Aorta (tissue), 5 donors: ENCODE measurements around the gene GSTM5. TPM values are rescaled to one million over a fixed set of nuclear protein-coding genes. Genes with fewer than 3 reads are reported as not detected.
"Not testable (repeated sequence)": the region's sequence is repeated elsewhere in the genome, so short reads cannot be mapped to it uniquely, and the experiment has no call there.

Experiments used
- ATAC-seq: fragments of 200-7000 bp; cut with Tn5 transposase; one replicate; pipeline ENCODE4 v1.9.1; 2022; ENCODE audit warnings: moderate library complexity; ENCODE audit not compliant: low FRiP score
- DNase-seq, 2 donors: peaks; one replicate each; pipeline ENCODE4 v3.0.0-alpha.2; 2020
- H3K27ac ChIP-seq, 2 donors: one replicate each; pipeline ENCODE4 v1.5.1; 2013; ENCODE audit warnings: low read length in 2 of 2, mild to moderate bottlenecking in 2 of 2, moderate library complexity in 2 of 2, control low read depth in 1 of 2, inconsistent platforms in 1 of 2, low read depth in 1 of 2
- H3K27me3 ChIP-seq, 2 donors: one replicate each; pipeline ENCODE4 v1.6.1; 2013; ENCODE audit warnings: control low read depth in 1 of 2, low read length in 1 of 2, mild to moderate bottlenecking in 1 of 2, moderate library complexity in 1 of 2; ENCODE audit not compliant: insufficient read depth in 2 of 2, control insufficient read depth in 1 of 2
- H3K36me3 ChIP-seq, 2 donors: one replicate each; pipeline ENCODE4 v1.6.1; 2013; ENCODE audit warnings: control low read depth in 1 of 2, low read length in 1 of 2, mild to moderate bottlenecking in 1 of 2; ENCODE audit not compliant: insufficient read depth in 2 of 2, control insufficient read depth in 1 of 2
- H3K4me1 ChIP-seq, 2 donors: one replicate each; pipeline ENCODE4 v1.6.1; 2013; ENCODE audit warnings: low read length in 2 of 2, control low read depth in 1 of 2, mild to moderate bottlenecking in 1 of 2, moderate library complexity in 1 of 2; ENCODE audit not compliant: insufficient read depth in 2 of 2, control insufficient read depth in 1 of 2
- H3K4me3 ChIP-seq, 2 donors: one replicate each; pipeline ENCODE4 v1.5.1; 2013; ENCODE audit warnings: low read length in 2 of 2, control low read depth in 1 of 2, mild to moderate bottlenecking in 1 of 2
- H3K9me3 ChIP-seq: one replicate; pipeline ENCODE4 v1.6.1; 2013; ENCODE audit warnings: mild to moderate bottlenecking, low read length; ENCODE audit not compliant: control insufficient read depth
- WGBS, 2 donors: extraction: QIAGEN DNeasy Blood & Tissue Kit; methylation state at CpG; one replicate each; pipeline ENCODE4 v1.1.7; 2013; 5-methylcytosine and 5-hydroxymethylcytosine counted together
- intact Hi-C, 2 donors: fragments of 100-400 bp; cut with DNase I; formaldehyde crosslinking; loops; one replicate each; pipeline versions ENCODE4 v1.14.2 to v1.15.0; 2022
- polyA plus RNA-seq, 2 donors: library from polyadenylated mRNA; stranded (reverse); fragments of 200-250 nt; gene quantifications; one replicate each; pipeline ENCODE4 v1.2.3, GENCODE V29; 2013
- total RNA-seq, 2 donors: library from RNA; stranded (reverse); fragmentation: NEBNext Ultra II Directional; extraction: Animal tissue kit (Norgen Biotek cat#: 25700); gene quantifications; one replicate each; pipeline ENCODE4 v1.2.1, GENCODE V29; 2021
- donor health status: healthy with polysubstance abuse.
- donor health status: Bipolar disorder and iron deficiency.
- donor health status: DM: no; HTN: no; CAD: no.
- donor health status: DM: no; HTN: no; CAD: no.
- donor health status: DM: yes; HTN: yes; CAD: no.

Gene GSTM5
- total and polyA plus RNA-seq, 4 donors: 5.7 to 23.4 (median 9.7) TPM

DNA sequence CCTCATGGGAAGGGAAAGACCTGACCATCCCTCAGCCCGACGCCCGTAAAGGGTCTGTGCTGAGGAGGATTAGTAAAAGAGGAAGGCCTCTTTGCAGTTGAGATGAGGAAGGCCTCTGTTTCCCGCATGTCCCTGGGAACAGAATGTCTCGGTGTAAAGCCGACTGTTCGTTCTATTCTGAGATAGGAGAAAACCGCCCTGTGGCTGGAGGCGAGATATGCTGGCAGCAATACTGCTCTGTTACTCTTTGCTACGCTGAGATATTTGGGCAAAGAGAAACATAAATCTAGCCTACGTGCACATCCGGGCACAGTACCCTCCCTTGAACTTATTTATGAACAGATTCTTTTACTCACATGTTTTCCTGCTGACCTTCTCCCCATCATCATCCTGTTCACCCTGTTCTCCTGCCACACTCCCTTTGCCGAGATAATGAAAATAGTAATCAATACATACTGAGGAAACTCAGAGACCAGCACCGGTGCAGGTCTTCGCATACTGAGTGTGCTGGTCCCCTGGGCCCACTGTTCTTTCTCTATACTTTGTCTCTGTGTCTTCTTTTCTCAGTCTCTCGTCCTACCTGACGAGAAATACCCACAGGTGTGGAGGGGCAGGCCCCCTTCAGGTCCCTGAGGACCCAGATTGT, 55.1 kb downstream of the GSTM5 start:
- ATAC-seq, H3K27ac ChIP-seq, H3K4me3 ChIP-seq, H3K9me3 ChIP-seq, H3K36me3 ChIP-seq, H3K27me3 ChIP-seq, intact Hi-C loops, H3K4me1 ChIP-seq: not testable (repeated sequence)
- DNase-seq: peak in 1 of 2 donors; percentile 26
- 30 to 34% methylated on average over 17 of the region's 17 CpGs for WGBS, 2 donors

Other genes with a start within 250 kb of the GSTM5 start
- 1 to 10 TPM; 5.9 to 6.2 TPM for gene SYPL2, start 245.7 kb upstream of the GSTM5 start, total RNA-seq
- gene SYPL2, start 245.7 kb upstream of the GSTM5 start, polyA plus RNA-seq: 1 to 10 TPM; 1.4 to 2.8 TPM
- 1 to 10 TPM; 3.8 to 4.2 TPM for gene ATXN7L2, start 228.3 kb upstream of the GSTM5 start, total RNA-seq
- 10 to 100 TPM in 1 of 2 donors, under 1 TPM in 1; 0.63 to 12.5 TPM for gene ATXN7L2, start 228.3 kb upstream of the GSTM5 start, polyA plus RNA-seq
- gene CYB561D1, start 218.2 kb upstream of the GSTM5 start, total RNA-seq: 10 to 100 TPM; 10.6 TPM
- gene CYB561D1, start 218.2 kb upstream of the GSTM5 start, polyA plus RNA-seq: 1 to 10 TPM; 5.4 to 5.7 TPM
- gene AMIGO1, start 202.5 kb upstream of the GSTM5 start, total RNA-seq: 1 to 10 TPM; 3.8 to 7.7 TPM
- 1 to 10 TPM; 3.1 to 4.5 TPM for gene AMIGO1, start 202.5 kb upstream of the GSTM5 start, polyA plus RNA-seq
- not detected for gene GPR61, start 172.4 kb upstream of the GSTM5 start, total RNA-seq
- not detected for gene GPR61, start 172.4 kb upstream of the GSTM5 start, polyA plus RNA-seq
- gene GNAI3, start 163.6 kb upstream of the GSTM5 start, total RNA-seq: 1 to 10 TPM; 7.0 to 8.2 TPM
- 1 to 10 TPM; 3.0 to 3.3 TPM for gene GNAI3, start 163.6 kb upstream of the GSTM5 start, polyA plus RNA-seq
- not detected for gene GNAT2, start 92.6 kb upstream of the GSTM5 start, total RNA-seq
- gene GNAT2, start 92.6 kb upstream of the GSTM5 start, polyA plus RNA-seq: not detected
- 10 to 100 TPM; 59.7 to 77.1 TPM for gene AMPD2, start 92.4 kb upstream of the GSTM5 start, total RNA-seq
- gene AMPD2, start 92.4 kb upstream of the GSTM5 start, polyA plus RNA-seq: 10 to 100 TPM; 19.8 to 85.9 TPM
- 10 to 100 TPM; 15.0 to 29.8 TPM for gene GSTM4, start 56.2 kb upstream of the GSTM5 start, total RNA-seq
- 10 to 100 TPM; 33.8 to 53.1 TPM for gene GSTM4, start 56.2 kb upstream of the GSTM5 start, polyA plus RNA-seq
- gene GSTM2, start 44.2 kb upstream of the GSTM5 start, total RNA-seq: 100 to 1,000 TPM in 1 of 2 donors, 10 to 100 TPM in 1; 48.3 to 136 TPM
- gene GSTM2, start 44.2 kb upstream of the GSTM5 start, polyA plus RNA-seq: 100 to 1,000 TPM in 1 of 2 donors, 10 to 100 TPM in 1; 17.5 to 279 TPM
- gene GSTM1, start 24.4 kb upstream of the GSTM5 start, total RNA-seq: 10 to 100 TPM in 1 of 2 donors, not detected in 1; 63.8 TPM
- 10 to 100 TPM; 42.4 to 54.4 TPM for gene GSTM1, start 24.4 kb upstream of the GSTM5 start, polyA plus RNA-seq
- gene GSTM3, start 28.8 kb downstream of the GSTM5 start, total RNA-seq: 10 to 100 TPM; 17.9 to 56.5 TPM
- 100 to 1,000 TPM in 1 of 2 donors, 10 to 100 TPM in 1; 75.7 to 146 TPM for gene GSTM3, start 28.8 kb downstream of the GSTM5 start, polyA plus RNA-seq
- gene EPS8L3, start 51.7 kb downstream of the GSTM5 start, total RNA-seq: not detected
- gene EPS8L3, start 51.7 kb downstream of the GSTM5 start, polyA plus RNA-seq: 10 to 100 TPM in 1 of 2 donors, under 1 TPM in 1; 0.46 to 36.7 TPM
- 10 to 100 TPM; 66.8 to 69.1 TPM for gene CSF1, start 198.6 kb downstream of the GSTM5 start, total RNA-seq
- 10 to 100 TPM in 1 of 2 donors, 1 to 10 TPM in 1; 5.0 to 31.4 TPM for gene CSF1, start 198.6 kb downstream of the GSTM5 start, polyA plus RNA-seq